GM12878 (cell line): ENCODE measurements around the gene TRMO. TPM values are rescaled to one million over a fixed set of nuclear protein-coding genes. Genes with fewer than 3 reads are reported as not detected.

Source experiments
- ATAC-seq: fragments of 200-7000 bp; cut with Tn5 transposase; 3 replicates; pipeline ENCODE4 v1.9.1; 2020; ENCODE audit warnings: mild to moderate bottlenecking, moderate library complexity
- BruUV-seq: library from RNA; stranded (reverse); fragments of 400-500 nt; replicated peaks from 2 replicates; lab custom pipeline; 2021; lab: Mats Ljungman, UMichigan
- CTCF ChIA-PET: fragments of 300-600 bp; sonication (Branson Sonifier 250); formaldehyde crosslinking; extraction: SDS; loops from one replicate; lab custom pipeline; 2021; ENCODE audit warnings: inconsistent platforms; lab: Yijun Ruan, JAX
- POLR2A ChIA-PET: fragments of 350-600 bp; formaldehyde crosslinking; extraction: SDS; loops from one replicate; lab custom pipeline; 2021; ENCODE audit warnings: inconsistent platforms; lab: Charles Lee
- RAD21 ChIA-PET: fragments of 300-600 bp; sonication (Branson Sonifier 250); formaldehyde crosslinking; loops from one replicate; lab custom pipeline; 2023; ENCODE audit warnings: antibody characterized with exemption; ENCODE audit not compliant: unreplicated experiment; lab: Charles Lee
- SMC1A ChIA-PET: fragments of 300-600 bp; sonication (Branson Sonifier 250); formaldehyde crosslinking; loops from one replicate; lab custom pipeline; 2023; ENCODE audit not compliant: unreplicated experiment, uncharacterized antibody; lab: Charles Lee
- DNase-seq: peaks from one replicate; pipeline ENCODE4 v3.0.0-alpha.2; 2011; ENCODE audit warnings: low read depth, low spot score
- FAIRE-seq: peaks from 3 replicates; lab custom pipeline; 2011; peaks lifted over from hg19 to GRCh38; lab: Jason Lieb, UNC
- H2AFZ ChIP-seq: 2 replicates; pipeline ENCODE4 v1.6.0; 2011; ENCODE audit warnings: low read depth, low read length, control low read depth; ENCODE audit not compliant: control insufficient read depth
- H3K27ac ChIP-seq: 2 replicates; pipeline ENCODE4 v1.5.1; 2011; ENCODE audit warnings: control low read depth; ENCODE audit not compliant: control insufficient read depth, insufficient read depth
- H3K27me3 ChIP-seq, 2 experiments: replicated peaks in 1 of 2; 2 replicates each; pipeline versions ENCODE4 v1.6.0 to v1.6.1; 2011; ENCODE audit warnings: low read length in 1 of 2; ENCODE audit not compliant: control insufficient read depth in 2 of 2, insufficient read depth in 2 of 2
- H3K36me3 ChIP-seq, 2 experiments: 2 replicates each; pipeline ENCODE4 v1.5.1; 2011; ENCODE audit warnings: low read length in 1 of 2; ENCODE audit not compliant: control insufficient read depth in 2 of 2, insufficient read depth in 2 of 2
- H3K4me1 ChIP-seq: 2 replicates; pipeline ENCODE4 v1.6.1; 2011; ENCODE audit warnings: mild to moderate bottlenecking, low read length, moderate library complexity, mixed read lengths; ENCODE audit not compliant: control insufficient read depth, insufficient read depth
- H3K4me2 ChIP-seq: 2 replicates; pipeline ENCODE4 v1.6.0; 2011; ENCODE audit warnings: control low read depth; ENCODE audit not compliant: control insufficient read depth, insufficient read depth
- H3K4me3 ChIP-seq: fragments of 200-600 bp; sonication (generic); 2 replicates; pipeline ENCODE4 v1.5.1; 2016
- H3K79me2 ChIP-seq: 2 replicates; pipeline ENCODE4 v1.6.0; 2011; ENCODE audit warnings: low read length; ENCODE audit not compliant: control insufficient read depth, insufficient read depth
- H3K9ac ChIP-seq: 2 replicates; pipeline ENCODE4 v1.8.0; 2011; ENCODE audit warnings: low read length, control low read depth, mixed read lengths; ENCODE audit not compliant: control insufficient read depth, insufficient read depth
- H3K9me3 ChIP-seq: replicated peaks from 3 replicates; pipeline ENCODE4 v1.5.1; 2011; ENCODE audit warnings: mild to moderate bottlenecking, low read length; ENCODE audit not compliant: control insufficient read depth, insufficient read depth
- H4K20me1 ChIP-seq: 2 replicates; pipeline ENCODE4 v1.6.0; 2011; ENCODE audit not compliant: control insufficient read depth, insufficient read depth
- SMAD5 ChIP-seq: IDR thresholded peaks from 2 replicates; pipeline ENCODE4 v1.6.1; 2016; ENCODE audit warnings: antibody characterized with exemption, low read depth
- SPI1 ChIP-seq: IDR thresholded peaks from 2 replicates; pipeline ENCODE4 v1.6.1; 2011; ENCODE audit warnings: low read depth, mild to moderate bottlenecking, low read length, moderate library complexity, borderline replicate concordance; ENCODE audit not compliant: insufficient read depth
- ZNF687 ChIP-seq: fragments of 450-650 bp; IDR thresholded peaks from 2 replicates; pipeline ENCODE4 v1.6.1; 2017; ENCODE audit warnings: mild to moderate bottlenecking, moderate library complexity
- WGBS: methylation state at CpG from one replicate; pipeline ENCODE4 v1.1.6; 2016; ENCODE audit warnings: low lambda C conversion rate; ENCODE audit not compliant: insufficient replicate concordance, insufficient coverage; ENCODE audit errors: missing lambda C conversion rate; 5-methylcytosine and 5-hydroxymethylcytosine counted together
- in situ Hi-C: fragments of 300-500 bp; cut with MboI; formaldehyde crosslinking; loops from 9 replicates; pipeline ENCODE4 v1.14.3; 2018; ENCODE audit warnings: mixed read lengths
- intact Hi-C: fragments of 100-400 bp; cut with micrococcal nuclease; formaldehyde crosslinking; loops from one replicate; pipeline ENCODE4 v1.14.2; 2022; ENCODE audit not compliant: unreplicated experiment
- polyA plus RNA-seq, 11 experiments: library from polyadenylated mRNA; depleted of rRNA in 4 of 11; unstranded in 6 of 11; stranded (reverse) in 5 of 11; fragments of >200 nt; fragmentation: Nextera tagmentation in 4 of 11; fragmentation: Illumina TruSeq in 1 of 11; extraction: Ambion mirVana in 4 of 11; extraction: Trizol in 1 of 11; gene quantifications; 1 replicate in 1 of 11; 2 replicates in 10 of 11; pipeline versions ENCODE4 v1.2.1 to v1.2.3, GENCODE V29; 2011 to 2016; ENCODE audit warnings: inconsistent platforms in 2 of 11, missing spikeins in 2 of 11, low read depth in 1 of 11
- total RNA-seq, 4 experiments: library from RNA; depleted of rRNA in 3 of 4; stranded (reverse); fragments of >200 nt in 3 of 4; fragmentation: Illumina TruSeq in 1 of 4; extraction: Trizol in 1 of 4; gene quantifications; 2 replicates each; pipeline versions ENCODE4 v1.2.1 to v1.2.3, GENCODE V29; 2013 to 2021

The TRMO gene
- total and polyA plus RNA-seq, 10 of the 15 experiments (the other 5 are each of a cell fraction or from before 2014, with no cell fraction given): 5.8 to 23.6 (median 15.3) TPM

DNA sequence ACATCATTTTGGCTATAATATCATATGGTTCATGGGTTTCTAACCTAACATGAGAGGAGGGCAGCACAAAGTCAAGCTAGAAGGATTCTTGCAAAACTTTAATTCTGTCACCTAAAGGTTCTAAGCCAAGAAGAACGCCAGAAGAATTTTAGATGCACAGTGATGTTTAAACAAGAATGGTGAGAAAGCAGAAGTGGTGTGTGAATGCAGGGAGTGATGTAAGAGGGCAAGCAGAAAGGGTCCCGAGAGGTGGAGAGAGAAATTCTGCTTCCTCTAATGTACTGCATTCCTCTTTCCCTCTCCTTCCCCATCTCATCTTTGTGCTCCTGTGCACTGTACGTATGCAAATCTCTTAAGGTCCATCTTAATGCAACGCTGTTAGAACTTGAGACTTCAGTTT, 2.1 kb upstream of the TRMO start:
- SMC1A ChIA-PET: interaction anchor here (0.5 to 4.2 kb wide), 13 partner anchors 11 to 339 kb away, joined by 3 to 17 read pairs (median 4); partner anchors contain the start of genes NANS and TBC1D2
- no TSS peak for BruUV-seq
- Histone ChIP-seq H2AFZ (peak overlapping the region; percentile 80), H3K36me3 (no peaks in the 10 kb centered on the region), H3K9ac (no peak overlapping the region), H3K27ac (no peak overlapping the region), H3K4me1 (peaks cover 9% of the 10 kb centered on the region), H3K4me2 (no peak overlapping the region), H4K20me1 (no peaks in the 10 kb centered on the region), H3K4me3 (no peak overlapping the region), H3K79me2 (peaks cover 5% of the 10 kb centered on the region), H3K9me3 (no peaks in the 10 kb centered on the region), H3K27me3 (no peaks in the 10 kb centered on the region)
- intact Hi-C loops: no loop called here
- CTCF ChIA-PET: interaction anchor here (0.5 to 6.1 kb wide), 35 partner anchors 10 to 352 kb away, joined by 3 to 58 read pairs (median 7); partner anchors contain the start of genes ANP32B, NANS and TBC1D2
- RAD21 ChIA-PET: interaction anchor here (0.7 to 3.5 kb wide), 7 partner anchors 30 to 339 kb away, joined by 3 to 15 read pairs (median 7); partner anchors contain the start of genes ANP32B, NANS, TBC1D2 and TRIM14
- POLR2A ChIA-PET: interaction anchor here (0.6 to 1.3 kb wide), 2 partner anchors 335 to 486 kb away, joined by 3 read pairs; no protein-coding TSS in a partner anchor
- WGBS: 13% methylated on average over 4 of the region's 4 CpGs
- DNase-seq (no peak), ATAC-seq (no peak), FAIRE-seq (no peak)
- TF ChIP-seq SPI1 (peak; percentile 59; the same call in 1 of the 2 replicates), ZNF687 (no peak), SMAD5 (no peak)
- in situ Hi-C loops: no loop called here
